Hepatocyte (in vitro differentiated cells): ENCODE measurements around the gene FBF1. TPM values are rescaled to one million over a fixed set of nuclear protein-coding genes. Genes with fewer than 3 reads are reported as not detected.
A peak's percentile ranks its signal among the peaks of the same experiment; 100 is the strongest.

ENCODE experiments used
- DNase-seq: peaks from one replicate; pipeline ENCODE4 v3.0.0-alpha.2; 2016; ENCODE audit warnings: low spot score
- H2AFZ ChIP-seq: fragments of 200-600 bp; sonication (generic); 2 replicates; pipeline ENCODE4 v1.6.0; 2016; ENCODE audit warnings: antibody characterized with exemption, mild to moderate bottlenecking
- H3K27ac ChIP-seq: fragments of 200-600 bp; sonication (generic); 2 replicates; pipeline ENCODE4 v1.5.1; 2016; ENCODE audit warnings: mild to moderate bottlenecking
- H3K27me3 ChIP-seq: fragments of 200-600 bp; sonication (generic); 2 replicates; pipeline ENCODE4 v1.6.1; 2016
- H3K36me3 ChIP-seq: fragments of 200-600 bp; sonication (generic); replicated peaks from 2 replicates; pipeline ENCODE4 v1.5.1; 2016; ENCODE audit warnings: low read depth; ENCODE audit not compliant: insufficient read depth
- H3K4me1 ChIP-seq: fragments of 200-600 bp; sonication (generic); 2 replicates; pipeline ENCODE4 v1.5.1; 2016; ENCODE audit warnings: mild to moderate bottlenecking, moderate library complexity; ENCODE audit not compliant: insufficient read depth
- H3K4me2 ChIP-seq: fragments of 200-600 bp; sonication (generic); 2 replicates; pipeline ENCODE4 v1.6.0; 2016
- H3K4me3 ChIP-seq: fragments of 200-600 bp; sonication (generic); 2 replicates; pipeline ENCODE4 v1.5.1; 2016; ENCODE audit warnings: mild to moderate bottlenecking
- H3K79me2 ChIP-seq: fragments of 200-600 bp; sonication (generic); 2 replicates; pipeline ENCODE4 v1.6.0; 2017; ENCODE audit warnings: mild to moderate bottlenecking
- H3K9me2 ChIP-seq: fragments of 200-600 bp; sonication (generic); replicated peaks from 2 replicates; pipeline ENCODE4 v1.6.0; 2017; ENCODE audit warnings: mild to moderate bottlenecking; ENCODE audit not compliant: insufficient read depth
- H3K9me3 ChIP-seq: fragments of 200-600 bp; sonication (generic); 2 replicates; pipeline ENCODE4 v1.5.1; 2016; ENCODE audit warnings: low read depth, mild to moderate bottlenecking
- H4K20me1 ChIP-seq: fragments of 200-600 bp; sonication (generic); 2 replicates; pipeline ENCODE4 v1.6.0; 2016; ENCODE audit warnings: mild to moderate bottlenecking; ENCODE audit not compliant: insufficient read depth, poor library complexity, severe bottlenecking
- EZH2 ChIP-seq: fragments of 200-600 bp; sonication (generic); IDR thresholded peaks from 2 replicates; pipeline ENCODE4 v1.6.1; 2016; ENCODE audit warnings: antibody characterized with exemption, mild to moderate bottlenecking, borderline replicate concordance
- EZH2phosphoT487 ChIP-seq: fragments of 200-600 bp; sonication (generic); IDR thresholded peaks from one replicate; pipeline ENCODE4 v1.6.1; 2018; ENCODE audit warnings: antibody characterized with exemption, mild to moderate bottlenecking, low read depth, moderate library complexity; ENCODE audit not compliant: unreplicated experiment, severe bottlenecking
- WGBS: methylation state at CpG from one replicate; pipeline ENCODE4 v1.1.6; 2016; ENCODE audit warnings: low lambda C conversion rate; ENCODE audit errors: missing lambda C conversion rate; 5-methylcytosine and 5-hydroxymethylcytosine counted together
- polyA plus RNA-seq: library from polyadenylated mRNA; unstranded; fragments of >200 nt; fragmentation: Nextera tagmentation; extraction: Ambion mirVana; gene quantifications from 2 replicates; pipeline ENCODE4 v1.2.1, GENCODE V29; 2016
- total RNA-seq: library from RNA; depleted of rRNA; stranded (reverse); fragments of >200 nt; gene quantifications from 2 replicates; pipeline ENCODE4 v1.2.3, GENCODE V29; 2014
- TF ChIP-seq, protein P1 (sequence below): fragments of 200-600 bp; sonication (generic); IDR thresholded peaks from 2 replicates; pipeline ENCODE4 v1.5.1; 2016; ENCODE audit warnings: antibody characterized with exemption, mild to moderate bottlenecking; ENCODE audit not compliant: poor library complexity

The FBF1 gene
- total and polyA plus RNA-seq, 2 experiments from 2014 or later, result 6.1 to 9.7 TPM

DNA sequence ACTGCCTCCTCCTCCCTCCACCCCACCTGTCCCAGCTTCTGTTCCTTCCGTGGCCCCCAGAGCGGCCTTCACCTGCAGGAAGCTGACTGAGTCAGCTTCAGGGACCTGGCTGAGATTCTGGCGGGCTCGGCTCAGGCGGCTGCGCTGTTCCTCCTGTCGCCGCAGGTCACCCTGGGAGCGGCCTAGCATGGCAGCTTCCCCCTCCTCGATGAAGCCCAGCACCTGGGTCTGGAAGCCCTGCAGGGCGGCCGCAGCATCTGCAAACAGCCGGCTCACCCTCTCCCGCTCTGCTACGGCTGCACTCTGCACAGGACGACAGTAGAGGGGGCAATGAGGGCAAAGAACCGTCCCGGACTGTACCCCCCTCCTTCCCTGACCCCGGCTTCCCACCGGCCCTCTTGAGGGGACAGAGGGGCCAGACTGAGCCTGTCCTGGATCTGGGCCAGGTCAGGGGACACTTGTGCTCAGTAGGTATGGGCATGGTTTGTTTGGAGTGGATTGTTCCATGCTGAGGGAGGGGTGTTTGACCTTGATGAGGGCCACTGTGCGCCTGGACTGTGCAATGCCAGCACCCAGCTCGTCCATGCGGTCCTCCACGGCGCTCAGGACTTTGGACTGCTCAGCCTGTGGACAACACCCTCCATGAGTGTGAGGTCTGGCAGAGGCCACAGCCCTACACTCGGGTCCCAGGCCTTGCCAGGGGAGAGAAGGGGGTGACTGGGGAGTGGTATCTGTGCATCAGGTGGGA, 64.5 kb downstream of the FBF1 start:
- Histone ChIP-seq H3K4me2 (peak overlapping the region; percentile 80), H3K79me2 (no peaks in the 10 kb centered on the region), H2AFZ (no peak overlapping the region), H3K4me1 (peaks cover 22% of the 10 kb centered on the region), H4K20me1 (no peaks in the 10 kb centered on the region), H3K36me3 (no peaks in the 10 kb centered on the region), H3K27me3 (peaks cover 9% of the 10 kb centered on the region), H3K9me2 (no peaks in the 10 kb centered on the region), H3K9me3 (no peaks in the 10 kb centered on the region), H3K27ac (peak overlapping the region; percentile 85), H3K4me3 (no peak overlapping the region)
- 55% methylated on average over 26 of the region's 26 CpGs for WGBS
- DNase-seq, result peak; percentile 58
- TF ChIP-seq, protein P1, sequence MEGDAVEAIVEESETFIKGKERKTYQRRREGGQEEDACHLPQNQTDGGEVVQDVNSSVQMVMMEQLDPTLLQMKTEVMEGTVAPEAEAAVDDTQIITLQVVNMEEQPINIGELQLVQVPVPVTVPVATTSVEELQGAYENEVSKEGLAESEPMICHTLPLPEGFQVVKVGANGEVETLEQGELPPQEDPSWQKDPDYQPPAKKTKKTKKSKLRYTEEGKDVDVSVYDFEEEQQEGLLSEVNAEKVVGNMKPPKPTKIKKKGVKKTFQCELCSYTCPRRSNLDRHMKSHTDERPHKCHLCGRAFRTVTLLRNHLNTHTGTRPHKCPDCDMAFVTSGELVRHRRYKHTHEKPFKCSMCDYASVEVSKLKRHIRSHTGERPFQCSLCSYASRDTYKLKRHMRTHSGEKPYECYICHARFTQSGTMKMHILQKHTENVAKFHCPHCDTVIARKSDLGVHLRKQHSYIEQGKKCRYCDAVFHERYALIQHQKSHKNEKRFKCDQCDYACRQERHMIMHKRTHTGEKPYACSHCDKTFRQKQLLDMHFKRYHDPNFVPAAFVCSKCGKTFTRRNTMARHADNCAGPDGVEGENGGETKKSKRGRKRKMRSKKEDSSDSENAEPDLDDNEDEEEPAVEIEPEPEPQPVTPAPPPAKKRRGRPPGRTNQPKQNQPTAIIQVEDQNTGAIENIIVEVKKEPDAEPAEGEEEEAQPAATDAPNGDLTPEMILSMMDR, result peak; percentile 12
- no peak for TF ChIP-seq EZH2

DNA sequence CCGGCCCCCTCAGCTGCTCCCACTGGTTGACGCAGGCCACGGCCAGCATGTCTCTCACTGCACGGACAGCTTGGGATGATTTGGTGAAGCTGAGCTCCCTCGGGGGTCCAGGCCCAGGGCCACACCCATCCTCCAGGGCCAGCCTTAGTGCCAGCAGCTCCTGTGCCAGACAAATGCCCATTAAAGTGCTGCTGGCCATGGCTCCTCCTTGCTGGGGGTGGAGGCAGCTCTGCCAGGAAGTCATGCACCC, 65.0 kb downstream of the FBF1 start:
- no peak for TF ChIP-seq EZH2
- TF ChIP-seq EZH2phosphoT487, result no peak
- TF ChIP-seq, protein P1, result no peak
- peaks cover 22% of the 10 kb centered on the region for H3K4me1 ChIP-seq
- no peaks in the 10 kb centered on the region for H4K20me1 ChIP-seq
- no peak for DNase-seq
- H3K4me2 ChIP-seq, result peak overlapping the region; percentile 80
- WGBS, result 85% methylated on average over 5 of the region's 5 CpGs
- H3K36me3 ChIP-seq, result no peaks in the 10 kb centered on the region
- no peaks in the 10 kb centered on the region for H3K9me2 ChIP-seq
- H3K4me3 ChIP-seq, result no peak overlapping the region
- no peaks in the 10 kb centered on the region for H3K9me3 ChIP-seq
- no peaks in the 10 kb centered on the region for H3K79me2 ChIP-seq
- no peak overlapping the region for H2AFZ ChIP-seq
- H3K27ac ChIP-seq, result peak overlapping the region; percentile 85
- peaks cover 9% of the 10 kb centered on the region for H3K27me3 ChIP-seq

DNA sequence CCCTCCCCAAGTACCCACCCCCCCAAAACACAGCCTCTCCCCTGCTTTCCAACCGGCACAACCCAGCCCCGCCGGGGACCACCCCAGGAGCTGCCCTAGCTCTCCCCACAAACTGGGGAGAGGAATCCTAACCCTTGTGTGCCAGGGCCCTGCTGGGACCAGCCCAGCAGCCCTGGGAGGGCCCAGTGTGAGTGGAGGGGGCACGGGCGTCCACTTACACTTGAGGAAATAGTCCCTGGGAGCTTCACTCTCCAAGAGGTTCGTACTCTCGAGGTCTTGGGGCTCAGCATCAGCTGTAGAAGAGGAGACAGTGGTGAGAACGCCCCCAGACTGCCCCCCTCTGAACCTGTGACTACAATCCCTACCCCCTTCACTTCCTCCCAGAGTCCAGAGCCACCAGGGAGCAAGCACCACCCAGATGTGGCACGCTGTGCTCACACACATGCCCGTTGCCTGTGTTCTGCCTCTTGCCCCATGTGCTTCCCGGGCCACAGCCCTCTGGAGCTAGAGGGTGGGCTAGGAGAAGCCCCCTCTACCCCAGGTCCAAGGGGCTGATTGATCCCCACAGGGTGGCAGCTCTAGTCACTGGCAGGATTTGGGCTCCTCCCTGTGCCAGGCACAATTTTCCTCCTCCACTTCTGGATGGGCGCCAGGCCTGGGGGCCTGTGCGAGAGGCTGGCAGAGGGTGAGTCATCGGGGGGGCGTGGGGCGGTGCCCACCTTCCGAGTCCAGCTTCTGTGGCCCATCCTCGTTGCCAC, 65.5 kb downstream of the FBF1 start:
- Histone ChIP-seq H3K27me3 (peaks cover 9% of the 10 kb centered on the region), H3K27ac (no peak overlapping the region), H3K4me2 (no peak overlapping the region), H2AFZ (no peak overlapping the region), H4K20me1 (no peaks in the 10 kb centered on the region), H3K4me1 (peaks cover 22% of the 10 kb centered on the region), H3K9me2 (no peaks in the 10 kb centered on the region), H3K79me2 (no peaks in the 10 kb centered on the region), H3K36me3 (no peaks in the 10 kb centered on the region), H3K4me3 (no peak overlapping the region), H3K9me3 (no peaks in the 10 kb centered on the region)
- TF ChIP-seq EZH2phosphoT487 (no peak), EZH2 (no peak)
- WGBS, result 89% methylated on average over 18 of the region's 18 CpGs
- no peak for DNase-seq

DNA sequence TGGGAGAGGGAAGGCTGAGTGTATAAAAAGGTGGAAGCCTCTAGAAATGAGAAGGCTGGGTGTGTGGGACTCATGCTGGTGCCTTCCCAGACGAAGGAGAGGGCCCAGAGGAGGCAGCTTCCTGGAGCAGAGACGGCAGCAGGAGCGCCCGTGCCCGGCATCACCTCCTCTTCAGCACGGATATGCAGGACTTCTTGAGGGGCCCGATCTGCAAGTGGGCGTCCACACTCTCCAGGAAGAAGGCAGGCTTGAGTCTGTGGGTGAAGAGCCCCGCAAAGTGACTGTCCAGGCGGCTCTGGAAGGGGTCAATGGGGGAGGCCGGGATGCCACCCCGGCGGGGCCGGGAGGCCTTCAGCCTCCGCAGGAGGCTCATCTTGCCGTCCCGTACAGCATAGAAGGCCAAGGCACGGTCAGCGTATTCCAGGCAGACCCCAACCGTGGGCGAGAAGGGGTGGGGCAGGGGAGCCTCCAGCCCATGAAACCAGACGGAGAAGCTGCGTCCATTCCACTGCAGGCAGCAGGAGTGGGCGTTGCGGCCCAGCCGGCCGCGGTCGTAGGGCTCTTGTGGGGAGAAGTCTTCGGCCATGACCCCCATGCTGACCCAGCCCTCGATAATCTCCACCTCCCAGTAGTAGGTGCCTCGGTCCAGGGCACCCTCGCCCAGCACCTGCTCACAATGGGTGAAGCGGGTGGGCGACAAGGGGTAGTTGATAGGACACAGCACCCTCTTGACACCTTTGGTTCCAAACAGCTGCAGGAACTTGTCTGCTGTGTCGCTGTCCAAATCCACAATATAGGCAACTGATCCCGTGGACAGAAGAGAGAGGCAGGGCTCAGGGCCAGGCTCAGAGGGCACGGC, 66.3 kb downstream of the FBF1 start:
- Histone ChIP-seq H4K20me1 (no peaks in the 10 kb centered on the region), H3K4me3 (no peak overlapping the region), H2AFZ (no peak overlapping the region), H3K9me3 (no peaks in the 10 kb centered on the region), H3K27ac (no peak overlapping the region), H3K27me3 (peaks cover 6% of the 10 kb centered on the region), H3K79me2 (no peaks in the 10 kb centered on the region), H3K36me3 (no peaks in the 10 kb centered on the region), H3K4me1 (peaks cover 22% of the 10 kb centered on the region), H3K4me2 (no peak overlapping the region), H3K9me2 (no peaks in the 10 kb centered on the region)
- DNase-seq, result no peak
- no peak for TF ChIP-seq EZH2phosphoT487
- TF ChIP-seq, protein P1, result no peak
- no peak for TF ChIP-seq EZH2
- 96% methylated on average over 30 of the region's 38 CpGs for WGBS
